HepG2 (cell line): Measurements from ENCODE around the gene PANK4. TPM values are rescaled to one million over a fixed set of nuclear protein-coding genes. Genes with fewer than 3 reads are reported as not detected.
A peak's percentile ranks its signal among the peaks of the same experiment; 100 is the strongest.

Experiments
- BCLAF1 ChIP-seq: fragments of 450-650 bp; IDR thresholded peaks from 2 replicates; pipeline ENCODE4 v1.6.1; 2017; ENCODE audit warnings: mild to moderate bottlenecking
- CERS6 ChIP-seq: sonication (generic); formaldehyde crosslinking; IDR thresholded peaks from 2 replicates; pipeline ENCODE4 v1.5.0; 2020; ENCODE audit warnings: missing genetic modification reagents
- CHD4 ChIP-seq: fragments of 200-600 bp; sonication (generic); IDR thresholded peaks from 2 replicates; pipeline ENCODE4 v1.7.0; 2017; ENCODE audit warnings: mild to moderate bottlenecking, low read length, borderline replicate concordance
- HBP1 ChIP-seq: IDR thresholded peaks from 2 replicates; pipeline ENCODE4 v1.6.1; 2016; ENCODE audit warnings: low read depth, control low read depth
- HMG20B ChIP-seq: conservative IDR thresholded peaks from 2 replicates; pipeline ENCODE4 v1.6.1; 2016; ENCODE audit warnings: missing genetic modification reagents, missing compliant biosample characterization
- ISL2 ChIP-seq: sonication (generic); formaldehyde crosslinking; IDR thresholded peaks from 2 replicates; pipeline ENCODE4 v1.5.0; 2020; ENCODE audit warnings: missing genetic modification reagents
- KAT2B ChIP-seq: fragments of 150-350 bp; IDR thresholded peaks from 2 replicates; pipeline ENCODE4 v1.6.1; 2014; ENCODE audit warnings: low read depth, low read length, borderline replicate concordance
- MTERF4 ChIP-seq: sonication (generic); formaldehyde crosslinking; IDR thresholded peaks from 2 replicates; pipeline ENCODE4 v1.8.0; 2023; ENCODE audit warnings: mild to moderate bottlenecking, missing genetic modification reagents
- MXI1 ChIP-seq: IDR thresholded peaks from 3 replicates; pipeline ENCODE4 v1.6.1; 2012; ENCODE audit warnings: low read depth, low read length, inconsistent platforms, borderline replicate concordance
- NR2C2 ChIP-seq: sonication (generic); formaldehyde crosslinking; IDR thresholded peaks from 2 replicates; pipeline ENCODE4 v1.4.0; 2020; ENCODE audit warnings: missing genetic modification reagents, mild to moderate bottlenecking, moderate library complexity, borderline replicate concordance
- PCBP1 ChIP-seq: fragments of 200-400 bp; formaldehyde crosslinking; IDR thresholded peaks from 2 replicates; pipeline ENCODE4 v1.6.1; 2017; ENCODE audit warnings: mild to moderate bottlenecking, low read depth, low read length, borderline replicate concordance
- PRPF4 ChIP-seq: fragments of 200-400 bp; formaldehyde crosslinking; IDR thresholded peaks from 2 replicates; pipeline ENCODE4 v1.6.1; 2016; ENCODE audit warnings: low read length, low read depth; ENCODE audit not compliant: poor library complexity, severe bottlenecking
- RARA ChIP-seq: IDR thresholded peaks from 2 replicates; pipeline ENCODE4 v1.6.1; 2016; ENCODE audit warnings: missing genetic modification reagents, missing compliant biosample characterization
- RCOR2 ChIP-seq: IDR thresholded peaks from 2 replicates; pipeline ENCODE4 v1.6.1; 2016; ENCODE audit warnings: missing biosample characterization, missing genetic modification reagents
- RFXANK ChIP-seq: IDR thresholded peaks from 2 replicates; pipeline ENCODE4 v1.6.1; 2016
- SP2 ChIP-seq: sonication (generic); formaldehyde crosslinking; IDR thresholded peaks from 2 replicates; pipeline ENCODE4 v1.5.1; 2020; ENCODE audit warnings: mild to moderate bottlenecking, missing genetic modification reagents
- SP4 ChIP-seq: sonication (generic); formaldehyde crosslinking; IDR thresholded peaks from 2 replicates; pipeline ENCODE4 v1.8.1; 2023; ENCODE audit warnings: mild to moderate bottlenecking, missing genetic modification reagents
- TAF15 ChIP-seq: fragments of 200-400 bp; formaldehyde crosslinking; IDR thresholded peaks from one replicate; pipeline ENCODE4 v1.6.1; 2018; ENCODE audit warnings: mild to moderate bottlenecking, low read depth, low read length; ENCODE audit not compliant: poor library complexity, severe bottlenecking
- TOPORS ChIP-seq: sonication (generic); formaldehyde crosslinking; IDR thresholded peaks from 2 replicates; pipeline ENCODE4 v1.8.0; 2023; ENCODE audit warnings: mild to moderate bottlenecking, missing genetic modification reagents
- ZFYVE20 ChIP-seq: sonication (generic); formaldehyde crosslinking; IDR thresholded peaks from 2 replicates; pipeline ENCODE4 v1.8.0; 2023; ENCODE audit warnings: low read depth, mild to moderate bottlenecking, moderate library complexity, missing genetic modification reagents, borderline replicate concordance
- ZMYM2 ChIP-seq: sonication (generic); formaldehyde crosslinking; IDR thresholded peaks from 2 replicates; pipeline ENCODE4 v1.8.0; 2022; ENCODE audit warnings: mild to moderate bottlenecking, missing genetic modification reagents
- ZNF207 ChIP-seq: fragments of 450-650 bp; IDR thresholded peaks from 2 replicates; pipeline ENCODE4 v1.6.1; 2016; ENCODE audit warnings: antibody characterized with exemption, borderline replicate concordance
- ZNF263 ChIP-seq: sonication (generic); formaldehyde crosslinking; IDR thresholded peaks from 2 replicates; pipeline ENCODE4 v1.4.0; 2020; ENCODE audit warnings: missing genetic modification reagents
- ZNF615 ChIP-seq: sonication (generic); formaldehyde crosslinking; IDR thresholded peaks from 2 replicates; pipeline ENCODE4 v1.5.0; 2020; ENCODE audit warnings: mild to moderate bottlenecking, missing genetic modification reagents, borderline replicate concordance
- ZNF772 ChIP-seq: sonication (generic); formaldehyde crosslinking; IDR thresholded peaks from 2 replicates; pipeline ENCODE4 v1.5.0; 2020; ENCODE audit warnings: mild to moderate bottlenecking, missing genetic modification reagents
- ZNF773 ChIP-seq: sonication (generic); formaldehyde crosslinking; IDR thresholded peaks from 2 replicates; pipeline ENCODE4 v1.4.0; 2020; ENCODE audit warnings: missing genetic modification reagents, borderline replicate concordance
- ZNF839 ChIP-seq: sonication (generic); formaldehyde crosslinking; IDR thresholded peaks from 2 replicates; pipeline ENCODE4 v1.4.0; 2020; ENCODE audit warnings: missing genetic modification reagents, mild to moderate bottlenecking, borderline replicate concordance
- polyA plus RNA-seq, 8 experiments: library from polyadenylated mRNA; depleted of rRNA in 3 of 8; stranded (reverse) in 7 of 8; unstranded in 1 of 8; fragments of >200 nt; fragmentation: Illumina TruSeq in 4 of 8; extraction: Trizol in 4 of 8; gene quantifications; 2 replicates each; pipeline versions ENCODE4 v1.2.1 to v1.2.3, GENCODE V29; 2011 to 2016; ENCODE audit warnings: low read depth in 4 of 8, missing spikeins in 1 of 8, mixed read lengths in 1 of 8; ENCODE audit not compliant: insufficient read depth in 1 of 8
- total RNA-seq, 5 experiments: library from RNA; depleted of rRNA; stranded (reverse); fragments of >200 nt; fragmentation: Illumina TruSeq; extraction: Trizol; gene quantifications; 2 replicates each; pipeline ENCODE4 v1.2.3, GENCODE V29; 2016; ENCODE audit warnings: low read depth in 1 of 5

The PANK4 gene
- total and polyA plus RNA-seq, 2 of the 13 experiments (the other 11 are each of a cell fraction or from before 2014, with no cell fraction given), result 17.4 to 19.3 TPM

- TF ChIP-seq BCLAF1, result no peak
- TF ChIP-seq PRPF4, result no peak
- TF ChIP-seq ZNF263 (CRISPR knock-in tag), result no peak
- no peak for TF ChIP-seq ZNF207
- no peak for TF ChIP-seq TOPORS
- TF ChIP-seq HMG20B (CRISPR knock-in tag), result no peak; the same call in 1 of the 2 replicates
- TF ChIP-seq MXI1, result peak; percentile 66; the same call in 1 of the 3 replicates
- no peak for TF ChIP-seq KAT2B
- no peak for TF ChIP-seq CERS6 (CRISPR knock-in tag)
- TF ChIP-seq NR2C2 (CRISPR knock-in tag), result no peak; the same call in 1 of the 2 replicates
- no peak for TF ChIP-seq ZMYM2 (CRISPR knock-in tag)
- TF ChIP-seq SP2 (CRISPR knock-in tag), result no peak
- TF ChIP-seq CHD4, result no peak
- TF ChIP-seq HBP1 (CRISPR knock-in tag), result peak; percentile 60; the same call in 1 of the 2 replicates
- no peak; the same call in 1 of the 2 replicates for TF ChIP-seq ZNF772 (CRISPR knock-in tag)
- no peak for TF ChIP-seq ZNF773
- TF ChIP-seq ZFYVE20 (CRISPR knock-in tag), result no peak
- TF ChIP-seq ISL2 (CRISPR knock-in tag), result no peak
- TF ChIP-seq MTERF4, result no peak
- no peak for TF ChIP-seq PCBP1
- no peak for TF ChIP-seq RCOR2
- no peak for TF ChIP-seq RARA
- TF ChIP-seq SP4 (CRISPR knock-in tag), result no peak; the same call in 1 of the 2 replicates
- TF ChIP-seq RFXANK (CRISPR knock-in tag), result no peak
- TF ChIP-seq TAF15, result no peak
- TF ChIP-seq ZNF839 (CRISPR knock-in tag), result no peak
- no peak for TF ChIP-seq ZNF615 (CRISPR knock-in tag)
Observed at GRCh38 chr1:2548068-2548589, 21.7 kb upstream of the PANK4 start (continued).
